H1 (cell line): ENCODE measurements around the gene BRCC3. TPM values are rescaled to one million over a fixed set of nuclear protein-coding genes. Genes with fewer than 3 reads are reported as not detected.

ENCODE experiments used
- CTCF ChIA-PET: fragments of 300-600 bp; sonication (Branson Sonifier 250); formaldehyde crosslinking; loops from one replicate; lab custom pipeline; 2021; ENCODE audit not compliant: partially characterized antibody; lab: Charles Lee
- POLR2A ChIA-PET: fragments of 300-600 bp; sonication (Branson Sonifier 250); formaldehyde crosslinking; loops from one replicate; lab custom pipeline; 2021; ENCODE audit warnings: inconsistent platforms; ENCODE audit not compliant: partially characterized antibody; lab: Charles Lee
- DNase-seq, 2 experiments: peaks; one replicate each; pipeline versions ENCODE4 v3.0.0 to v3.0.0-alpha.2; 2010 to 2022; ENCODE audit warnings: low spot score in 2 of 2, low read depth in 1 of 2, mixed read lengths in 1 of 2
- FAIRE-seq: peaks from 2 replicates; lab custom pipeline; 2011; peaks lifted over from hg19 to GRCh38; lab: Jason Lieb, UNC
- H2AFZ ChIP-seq: 2 replicates; pipeline ENCODE4 v1.8.1; 2012; ENCODE audit warnings: low read length, inconsistent platforms
- H2AK5ac ChIP-seq: 2 replicates; pipeline ENCODE4 v1.6.1; 2013; ENCODE audit warnings: low read depth, low read length
- H2BK120ac ChIP-seq: replicated peaks from 2 replicates; pipeline ENCODE3; 2013; ENCODE audit warnings: low read depth, low read length, inconsistent platforms
- H2BK12ac ChIP-seq: 2 replicates; pipeline ENCODE4 v1.6.1; 2013; ENCODE audit warnings: low read depth, low read length
- H2BK15ac ChIP-seq: 2 replicates; pipeline ENCODE4 v1.6.1; 2013; ENCODE audit warnings: low read length
- H2BK20ac ChIP-seq: 2 replicates; pipeline ENCODE4 v1.6.1; 2013; ENCODE audit warnings: low read length
- H2BK5ac ChIP-seq: 2 replicates; pipeline ENCODE4 v1.6.1; 2013; ENCODE audit warnings: low read depth, low read length
- H3K14ac ChIP-seq: 2 replicates; pipeline ENCODE4 v1.6.1; 2013; ENCODE audit warnings: inconsistent platforms; ENCODE audit not compliant: insufficient read length
- H3K18ac ChIP-seq: 2 replicates; pipeline ENCODE4 v1.6.1; 2013; ENCODE audit warnings: low read length; ENCODE audit errors: extremely low read depth
- H3K23ac ChIP-seq: 2 replicates; pipeline ENCODE4 v1.6.1; 2013; ENCODE audit warnings: inconsistent platforms; ENCODE audit not compliant: insufficient read length
- H3K23me2 ChIP-seq: 2 replicates; pipeline ENCODE4 v1.6.1; 2013; ENCODE audit warnings: low read depth, low read length
- H3K27ac ChIP-seq: 2 replicates; pipeline ENCODE4 v1.6.1; 2011; ENCODE audit warnings: low read depth, low read length, inconsistent platforms
- H3K27me3 ChIP-seq, 4 experiments: replicated peaks in 1 of 4; 1 replicate in 1 of 4; 2 replicates in 3 of 4; pipeline versions ENCODE4 v1.6.1 to v1.8.1; 2011 to 2013; ENCODE audit warnings: low read length in 3 of 4, mild to moderate bottlenecking in 3 of 4, inconsistent platforms in 2 of 4, mixed read lengths in 2 of 4, moderate library complexity in 1 of 4; ENCODE audit not compliant: control insufficient read depth in 3 of 4, insufficient read depth in 3 of 4; ENCODE audit errors: extremely low read depth in 1 of 4
- H3K36me3 ChIP-seq, 4 experiments: 2 replicates each; pipeline versions ENCODE4 v1.6.1 to v1.8.1; 2011 to 2013; ENCODE audit warnings: mild to moderate bottlenecking in 4 of 4, low read length in 3 of 4, moderate library complexity in 2 of 4, control low read depth in 1 of 4, inconsistent platforms in 1 of 4; ENCODE audit not compliant: insufficient read depth in 4 of 4, control insufficient read depth in 2 of 4
- H3K4ac ChIP-seq: replicated peaks from 2 replicates; pipeline ENCODE3; 2013; ENCODE audit warnings: low read length, low read depth, mixed read lengths, inconsistent platforms; ENCODE audit not compliant: insufficient read length
- H3K4me1 ChIP-seq, 4 experiments: replicated peaks in 1 of 4; 1 replicate in 1 of 4; 2 replicates in 3 of 4; pipeline versions ENCODE4 v1.6.1 to v1.8.1; 2011 to 2013; ENCODE audit warnings: low read length in 3 of 4, inconsistent platforms in 2 of 4, mixed read lengths in 1 of 4; ENCODE audit not compliant: insufficient read depth in 4 of 4, control insufficient read depth in 3 of 4
- H3K4me2 ChIP-seq, 2 experiments: 2 replicates each; pipeline versions ENCODE4 v1.6.1 to v1.8.1; 2011 to 2013; ENCODE audit warnings: low read depth in 2 of 2, low read length in 2 of 2, control low read depth in 1 of 2, inconsistent platforms in 1 of 2, mild to moderate bottlenecking in 1 of 2; ENCODE audit not compliant: insufficient read depth in 1 of 2
- H3K4me3 ChIP-seq, 4 experiments: fragments of 200-600, 300-600 bp in 1 of 4; sonication (generic), shearing (Covaris generic), sonication (Bioruptor Twin) in 1 of 4; 2 replicates each; pipeline versions ENCODE4 v1.5.1 to v1.8.1; 2011 to 2016; ENCODE audit warnings: low read length in 4 of 4, low read depth in 3 of 4, control low read depth in 2 of 4, inconsistent platforms in 2 of 4, mild to moderate bottlenecking in 2 of 4, mixed read lengths in 1 of 4, moderate library complexity in 1 of 4; ENCODE audit not compliant: insufficient read depth in 2 of 4; ENCODE audit errors: extremely low read depth in 1 of 4
- H3K56ac ChIP-seq: replicated peaks from 2 replicates; pipeline ENCODE3; 2013; ENCODE audit warnings: low read depth, mild to moderate bottlenecking, mixed read lengths, low read length, inconsistent platforms; ENCODE audit not compliant: insufficient read length
- H3K79me1 ChIP-seq: 2 replicates; pipeline ENCODE4 v1.6.1; 2013; ENCODE audit warnings: low read depth, low read length, control low read depth
- H3K79me2 ChIP-seq, 2 experiments: 2 replicates each; pipeline versions ENCODE4 v1.6.1 to v1.8.1; 2012 to 2013; ENCODE audit warnings: low read length in 2 of 2, mild to moderate bottlenecking in 2 of 2, inconsistent platforms in 1 of 2; ENCODE audit not compliant: insufficient read depth in 2 of 2, control insufficient read depth in 1 of 2
- H3K9ac ChIP-seq, 4 experiments: replicated peaks in 1 of 4; 1 replicate in 1 of 4; 2 replicates in 3 of 4; pipeline versions ENCODE4 v1.6.1 to v1.8.1; 2011 to 2013; ENCODE audit warnings: low read depth in 3 of 4, low read length in 3 of 4, control low read depth in 2 of 4, mild to moderate bottlenecking in 2 of 4, moderate library complexity in 2 of 4, inconsistent platforms in 1 of 4; ENCODE audit errors: extremely low read depth in 1 of 4
- H3K9me3 ChIP-seq, 2 experiments: 2 replicates each; pipeline versions ENCODE4 v1.6.1 to v1.8.1; 2012 to 2013; ENCODE audit warnings: mild to moderate bottlenecking in 2 of 2, moderate library complexity in 2 of 2, control low read depth in 1 of 2, inconsistent platforms in 1 of 2, low read depth in 1 of 2, low read length in 1 of 2, mixed read lengths in 1 of 2; ENCODE audit not compliant: insufficient read depth in 2 of 2
- H4K20me1 ChIP-seq, 2 experiments: replicated peaks in 1 of 2; 2 replicates each; pipeline versions ENCODE3 to v1.8.1; 2011 to 2013; ENCODE audit warnings: inconsistent platforms in 2 of 2, low read length in 2 of 2, mild to moderate bottlenecking in 1 of 2; ENCODE audit not compliant: insufficient read depth in 2 of 2, control insufficient read depth in 1 of 2
- H4K5ac ChIP-seq: 2 replicates; pipeline ENCODE4 v1.6.1; 2013; ENCODE audit warnings: low read length, low read depth, mixed read lengths, inconsistent platforms; ENCODE audit not compliant: insufficient read length
- H4K8ac ChIP-seq: 2 replicates; pipeline ENCODE4 v1.8.0; 2013; ENCODE audit warnings: mild to moderate bottlenecking, moderate library complexity, low read length, inconsistent platforms; ENCODE audit not compliant: insufficient read depth; ENCODE audit errors: extremely low read depth
- H4K91ac ChIP-seq: replicated peaks from 2 replicates; pipeline ENCODE3; 2013; ENCODE audit warnings: low read length, mixed read lengths, inconsistent platforms; ENCODE audit not compliant: insufficient read length
- BACH1 ChIP-seq: IDR thresholded peaks from 2 replicates; pipeline ENCODE4 v1.6.1; 2012; ENCODE audit warnings: low read length, improper control_type of control experiment
- CTCF ChIP-seq, 3 experiments: IDR thresholded peaks; 1 replicate in 2 of 3; 2 replicates in 1 of 3; pipeline versions ENCODE4 v1.5.1 to v1.6.1; 2011; ENCODE audit warnings: low read length in 3 of 3, mild to moderate bottlenecking in 3 of 3, inconsistent platforms in 2 of 3, low read depth in 1 of 3, moderate library complexity in 1 of 3; ENCODE audit not compliant: insufficient read depth in 1 of 3; ENCODE audit errors: control extremely low read depth in 1 of 3
- GTF2F1 ChIP-seq: IDR thresholded peaks from 2 replicates; pipeline ENCODE4 v1.6.1; 2012; ENCODE audit warnings: low read depth, low read length, improper control_type of control experiment, borderline replicate concordance
- MAX ChIP-seq: IDR thresholded peaks from 2 replicates; pipeline ENCODE4 v1.6.1; 2012; ENCODE audit warnings: inconsistent platforms
- RAD21 ChIP-seq, 2 experiments: IDR thresholded peaks in 1 of 2; conservative IDR thresholded peaks in 1 of 2; 2 replicates each; pipeline ENCODE4 v1.6.1; 2011; ENCODE audit warnings: low read depth in 2 of 2, low read length in 2 of 2, improper control_type of control experiment in 1 of 2, inconsistent platforms in 1 of 2, mild to moderate bottlenecking in 1 of 2, moderate library complexity in 1 of 2
- WGBS, 2 experiments: shearing (Covaris generic) in 1 of 2; methylation state at CpG; one replicate each; pipeline versions ENCODE4 v1.1.6 to v1.1.7; 2013 to 2015; ENCODE audit warnings: low lambda C conversion rate in 2 of 2, mixed read lengths in 2 of 2, inconsistent platforms in 1 of 2, low coverage in 1 of 2, missing lambda C conversion rate in 1 of 2; ENCODE audit not compliant: insufficient replicate concordance in 2 of 2, insufficient coverage in 1 of 2, insufficient read length in 1 of 2; ENCODE audit errors: extremely low coverage in 1 of 2, missing lambda C conversion rate in 1 of 2; 5-methylcytosine and 5-hydroxymethylcytosine counted together
- polyA plus RNA-seq, 7 experiments: library from polyadenylated mRNA; depleted of rRNA in 3 of 7; stranded (reverse) in 5 of 7; unstranded in 2 of 7; fragments of >200 nt in 5 of 7; fragments of 200-250 nt in 2 of 7; gene quantifications; 1 replicate in 5 of 7; 2 replicates in 1 of 7; 4 replicates in 1 of 7; pipeline versions ENCODE4 v1.2.1 to v1.2.3, GENCODE V29; 2011 to 2013; ENCODE audit warnings: missing spikeins in 2 of 7, mixed read lengths in 2 of 7
- total RNA-seq: library from RNA; stranded (reverse); fragmentation: NEBNext Ultra II Directional; extraction: Animal tissue kit (Norgen Biotek cat#: 25700); gene quantifications from 2 replicates; pipeline ENCODE4 v1.2.1, GENCODE V29; 2021

Gene BRCC3
- total and polyA plus RNA-seq, 2 of the 8 experiments (the other 6 are each of a cell fraction or from before 2014, with no cell fraction given) = 13.1 to 23.2 TPM

GRCh38 chrX:155148724-155149537, 77.6 kb downstream of the BRCC3 start:
- Histone ChIP-seq H2AK5ac (no peak overlapping the region), H4K20me1 (no peaks in the 10 kb centered on the region), H3K79me2 (no peaks in the 10 kb centered on the region), H2BK15ac (no peak overlapping the region), H3K9ac (no peak overlapping the region), H2BK12ac (no peak overlapping the region), H2BK5ac (no peak overlapping the region), H2BK120ac (no peak overlapping the region), H3K27me3 (no peaks in the 10 kb centered on the region), H3K4me2 (no peak overlapping the region), H3K4me1 (no peaks in the 10 kb centered on the region), H3K36me3 (no peaks in the 10 kb centered on the region), H4K5ac (no peak overlapping the region), H3K23ac (no peak overlapping the region), H3K14ac (no peak overlapping the region), H3K23me2 (no peaks in the 10 kb centered on the region), H4K91ac (no peak overlapping the region), H3K4me3 (no peak overlapping the region), H3K4ac (no peak overlapping the region), H3K79me1 (no peaks in the 10 kb centered on the region), H3K56ac (no peak overlapping the region), H3K18ac (no peak overlapping the region), H4K8ac (no peak overlapping the region), H2AFZ (no peak overlapping the region), H3K27ac (no peak overlapping the region), H2BK20ac (no peak overlapping the region), H3K9me3 (no peaks in the 10 kb centered on the region)
- DNase-seq (peak in 1 of 2 experiments; percentile 53), FAIRE-seq (peak; percentile 76)
- POLR2A ChIA-PET = no interaction called here
- CTCF ChIA-PET = interaction anchor here (0.8 to 1.3 kb wide), 9 partner anchors 8 to 231 kb away, joined by 3 to 7 read pairs (median 3); no protein-coding TSS in a partner anchor
- TF ChIP-seq MAX = no peak
- TF ChIP-seq GTF2F1 = no peak
- peak in 2 of 3 experiments; percentile 28 to 50; a peak in 3 of 4 replicates for TF ChIP-seq CTCF (IDR thresholded peaks at IDR 0.05; ENCODE audit: control extremely low read depth in 1 of 3, insufficient read depth in 1 of 3, low read depth in 1 of 3, low read length in 3 of 3)
- peak; percentile 13 to 35; a peak in 3 of 4 replicates for TF ChIP-seq RAD21 (IDR thresholded peaks at IDR 0.05 in 1 of 2, conservative IDR thresholded peaks at IDR 0.05 in 1 of 2; ENCODE audit: low read depth in 2 of 2, low read length in 2 of 2)
- TF ChIP-seq BACH1 = no peak
- 69% methylated on average over 5 of the region's 7 CpGs; no CpG with 5 or more reads in 1 of the 2 experiments for WGBS, 2 experiments
